Gastroesophageal sphincter (tissue), 3 donors: Measurements from ENCODE around the gene REEP6.

Experiments
- EP300 ChIP-seq: sonication (generic); formaldehyde crosslinking; IDR thresholded peaks from one replicate; pipeline ENCODE4 v1.6.1; 2017; ENCODE audit warnings: antibody characterized with exemption, mild to moderate bottlenecking
- TF ChIP-seq, protein P1 (sequence below), 4 experiments: fragments of 200-600 bp in 2 of 4; fragments of 450-650 bp in 2 of 4; sonication (generic) in 1 of 4; IDR thresholded peaks; one replicate each; pipeline ENCODE4 v1.5.1; 2017 to 2019; ENCODE audit warnings: antibody characterized with exemption in 4 of 4, mild to moderate bottlenecking in 2 of 4, moderate library complexity in 2 of 4

DNA sequence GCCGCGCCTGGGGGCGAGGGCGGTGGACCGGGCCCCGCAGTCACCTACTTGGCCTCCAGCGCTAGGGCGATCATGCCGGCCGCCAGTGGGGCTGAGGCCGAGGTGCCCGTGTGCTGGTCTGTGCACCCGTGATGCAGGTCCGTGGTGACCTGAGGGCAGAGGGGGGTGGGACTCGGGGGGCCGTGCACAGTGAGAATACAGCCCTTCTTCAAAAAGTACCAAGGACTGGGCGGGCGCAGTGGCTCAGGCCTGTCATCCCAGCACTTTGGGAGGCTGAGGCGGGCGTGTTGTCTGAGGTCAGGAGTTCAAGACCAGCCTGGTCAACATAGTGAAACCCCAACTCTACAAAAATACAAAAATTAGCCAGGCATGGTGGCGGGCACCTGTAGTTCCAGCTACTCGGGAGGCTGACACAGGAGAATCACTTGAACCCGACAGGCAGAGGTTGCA is 7.0 kb upstream of the REEP6 start:
- no peak for TF ChIP-seq EP300
- TF ChIP-seq, protein P1, sequence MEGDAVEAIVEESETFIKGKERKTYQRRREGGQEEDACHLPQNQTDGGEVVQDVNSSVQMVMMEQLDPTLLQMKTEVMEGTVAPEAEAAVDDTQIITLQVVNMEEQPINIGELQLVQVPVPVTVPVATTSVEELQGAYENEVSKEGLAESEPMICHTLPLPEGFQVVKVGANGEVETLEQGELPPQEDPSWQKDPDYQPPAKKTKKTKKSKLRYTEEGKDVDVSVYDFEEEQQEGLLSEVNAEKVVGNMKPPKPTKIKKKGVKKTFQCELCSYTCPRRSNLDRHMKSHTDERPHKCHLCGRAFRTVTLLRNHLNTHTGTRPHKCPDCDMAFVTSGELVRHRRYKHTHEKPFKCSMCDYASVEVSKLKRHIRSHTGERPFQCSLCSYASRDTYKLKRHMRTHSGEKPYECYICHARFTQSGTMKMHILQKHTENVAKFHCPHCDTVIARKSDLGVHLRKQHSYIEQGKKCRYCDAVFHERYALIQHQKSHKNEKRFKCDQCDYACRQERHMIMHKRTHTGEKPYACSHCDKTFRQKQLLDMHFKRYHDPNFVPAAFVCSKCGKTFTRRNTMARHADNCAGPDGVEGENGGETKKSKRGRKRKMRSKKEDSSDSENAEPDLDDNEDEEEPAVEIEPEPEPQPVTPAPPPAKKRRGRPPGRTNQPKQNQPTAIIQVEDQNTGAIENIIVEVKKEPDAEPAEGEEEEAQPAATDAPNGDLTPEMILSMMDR (IDR thresholded peaks at IDR 0.05), result no peak
